K562 (cell line): ENCODE results near the gene MMAB. TPM values are rescaled to one million over a fixed set of nuclear protein-coding genes. Genes with fewer than 3 reads are reported as not detected.

Experiments used
- COPS2 ChIP-seq: fragments of 450-650 bp; conservative IDR thresholded peaks from 2 replicates; pipeline ENCODE4 v1.6.1; 2016; ENCODE audit warnings: mild to moderate bottlenecking, moderate library complexity
- CTCFL ChIP-seq: IDR thresholded peaks from 2 replicates; pipeline ENCODE4 v1.6.1; 2011; ENCODE audit warnings: borderline replicate concordance, low read depth, mild to moderate bottlenecking, moderate library complexity, low read length; ENCODE audit not compliant: insufficient read depth, poor library complexity, severe bottlenecking
- DACH1 ChIP-seq: fragments of 450-650 bp; IDR thresholded peaks from 2 replicates; pipeline ENCODE4 v1.6.1; 2018; ENCODE audit not compliant: partially characterized antibody
- E2F8 ChIP-seq: fragments of 450-650 bp; IDR thresholded peaks from 2 replicates; pipeline ENCODE4 v1.7.1; 2018; ENCODE audit warnings: mild to moderate bottlenecking, low read depth; ENCODE audit not compliant: partially characterized antibody
- HMG20A ChIP-seq: fragments of 450-650 bp; formaldehyde crosslinking; conservative IDR thresholded peaks from 2 replicates; pipeline ENCODE4 v1.4.0; 2020; ENCODE audit warnings: mild to moderate bottlenecking, mixed read lengths
- MAZ ChIP-seq, 2 experiments: fragments of 450-650 bp in 1 of 2; sonication (generic) in 1 of 2; formaldehyde crosslinking; IDR thresholded peaks in 1 of 2; conservative IDR thresholded peaks in 1 of 2; 2 replicates each; pipeline versions ENCODE4 v1.4.0 to v1.5.0; 2020; ENCODE audit warnings: mild to moderate bottlenecking in 1 of 2, missing genetic modification reagents in 1 of 2
- MYC ChIP-seq, 2 experiments: fragments of 250-450 bp in 1 of 2; sonication (Bioruptor Pico) in 1 of 2; IDR thresholded peaks; 2 replicates each; pipeline versions ENCODE4 v1.5.1 to v1.6.1; 2012 to 2021; ENCODE audit warnings: low read depth in 2 of 2, borderline replicate concordance in 1 of 2, improper control_type of control experiment in 1 of 2, low read length in 1 of 2, mild to moderate bottlenecking in 1 of 2, moderate library complexity in 1 of 2
- PTBP1 ChIP-seq: fragments of 200-400 bp; formaldehyde crosslinking; IDR thresholded peaks from 2 replicates; pipeline ENCODE4 v1.6.1; 2017; ENCODE audit warnings: low read depth, low read length
- RBM39 ChIP-seq: fragments of 200-400 bp; formaldehyde crosslinking; optimal IDR thresholded peaks from 2 replicates; pipeline ENCODE3; 2018; ENCODE audit warnings: low read depth, low read length
- ZBTB5 ChIP-seq: fragments of 450-650 bp; IDR thresholded peaks from 2 replicates; pipeline ENCODE4 v1.6.1; 2017; ENCODE audit warnings: antibody characterized with exemption
- ZBTB9 ChIP-seq: fragments of 450-650 bp; formaldehyde crosslinking; IDR thresholded peaks from 2 replicates; pipeline ENCODE4 v1.4.0; 2020; ENCODE audit warnings: mild to moderate bottlenecking, moderate library complexity
- ZNF354B ChIP-seq: fragments of 250-450 bp; sonication (Bioruptor Pico); IDR thresholded peaks from 2 replicates; pipeline ENCODE4 v1.4.0; 2020
- ZNF436 ChIP-seq: fragments of 250-450, 450-650 bp; sonication (Bioruptor Pico); formaldehyde crosslinking; IDR thresholded peaks from 2 replicates; pipeline ENCODE4 v1.7.0; 2020; ENCODE audit warnings: mild to moderate bottlenecking
- ZNF512 ChIP-seq: IDR thresholded peaks from 2 replicates; pipeline ENCODE4 v1.6.1; 2016; ENCODE audit warnings: missing genetic modification characterization, missing compliant biosample characterization
- ZNF551 ChIP-seq: fragments of 250-450 bp; sonication (Bioruptor Pico); IDR thresholded peaks from 2 replicates; pipeline ENCODE4 v1.5.0; 2021; ENCODE audit warnings: mild to moderate bottlenecking, moderate library complexity
- ZNF785 ChIP-seq: fragments of 250-450 bp; sonication (Bioruptor Pico); IDR thresholded peaks from 2 replicates; pipeline ENCODE4 v1.4.0; 2020; ENCODE audit warnings: mild to moderate bottlenecking
- ZSCAN32 ChIP-seq: fragments of 450-650 bp; formaldehyde crosslinking; IDR thresholded peaks from 2 replicates; pipeline ENCODE4 v1.4.0; 2020; ENCODE audit warnings: mild to moderate bottlenecking, moderate library complexity
- polyA plus RNA-seq, 8 experiments: library from polyadenylated mRNA; depleted of rRNA in 4 of 8; stranded (reverse) in 5 of 8; unstranded in 3 of 8; fragments of >200 nt; fragmentation: Nextera tagmentation in 2 of 8; fragmentation: Illumina TruSeq in 1 of 8; extraction: Ambion mirVana in 2 of 8; extraction: Trizol in 1 of 8; gene quantifications; 2 replicates each; pipeline versions ENCODE4 v1.2.1 to v1.2.3, GENCODE V29; 2011 to 2014; ENCODE audit warnings: inconsistent platforms in 1 of 8, missing spikeins in 1 of 8
- total RNA-seq, 7 experiments: library from RNA; depleted of rRNA in 6 of 7; stranded (reverse); fragments of >200 nt in 6 of 7; fragmentation: Illumina TruSeq in 2 of 7; extraction: Trizol in 2 of 7; gene quantifications; 2 replicates each; pipeline versions ENCODE4 v1.2.1 to v1.2.3, GENCODE V29; 2011 to 2021; ENCODE audit warnings: low replicate concordance in 1 of 7

The MMAB gene
- total and polyA plus RNA-seq, 9 of the 15 experiments (the other 6 are each of a cell fraction or from before 2014, with no cell fraction given) = 9.5 to 76.1 (median 46.2) TPM

GRCh38 chr12:109597795-109598427 lies 24.6 kb upstream of the MMAB start (continued):
- peak; percentile 26 for TF ChIP-seq E2F8
- no peak for TF ChIP-seq COPS2
- TF ChIP-seq ZBTB5 = no peak
- no peak for TF ChIP-seq PTBP1
- no peak for TF ChIP-seq RBM39
- TF ChIP-seq ZNF785 (CRISPR knock-in tag) = no peak
- peak; percentile 49 to 79; a peak in 3 of 4 replicates for TF ChIP-seq MAZ (CRISPR knock-in tag; conservative IDR thresholded peaks at IDR 0.05 in 1 of 2, IDR thresholded peaks at IDR 0.05 in 1 of 2)
- no peak for TF ChIP-seq DACH1
- TF ChIP-seq ZNF512 (tag) = no peak
- no peak for TF ChIP-seq ZNF354B (CRISPR knock-in tag)
- TF ChIP-seq ZNF551 (CRISPR knock-in tag) = no peak
- TF ChIP-seq ZBTB9 = no peak
- peak; percentile 54 for TF ChIP-seq CTCFL
- TF ChIP-seq ZSCAN32 (CRISPR knock-in tag) = no peak
- no peak for TF ChIP-seq HMG20A (CRISPR knock-in tag)
- peak; percentile 31; the same call in 1 of the 2 replicates for TF ChIP-seq MYC (IDR thresholded peaks at IDR 0.05; ENCODE audit: low read depth, low read length)
- no peak for TF ChIP-seq MYC (CRISPR knock-in tag; IDR thresholded peaks at IDR 0.05; ENCODE audit: borderline replicate concordance, low read depth)
- no peak for TF ChIP-seq ZNF436 (CRISPR knock-in tag)
